GM12801 (cell line): ENCODE results near the gene VMAC.

Experiments
- TF ChIP-seq, protein P1 (sequence below): IDR thresholded peaks from one replicate; pipeline ENCODE4 v1.5.1; 2011; ENCODE audit warnings: control low read depth; ENCODE audit not compliant: insufficient read length; ENCODE audit errors: extremely low read depth

Gene VMAC

GRCh38 chr19:5907241-5907640 is 2.6 kb downstream of the VMAC start:
- TF ChIP-seq, protein P1, sequence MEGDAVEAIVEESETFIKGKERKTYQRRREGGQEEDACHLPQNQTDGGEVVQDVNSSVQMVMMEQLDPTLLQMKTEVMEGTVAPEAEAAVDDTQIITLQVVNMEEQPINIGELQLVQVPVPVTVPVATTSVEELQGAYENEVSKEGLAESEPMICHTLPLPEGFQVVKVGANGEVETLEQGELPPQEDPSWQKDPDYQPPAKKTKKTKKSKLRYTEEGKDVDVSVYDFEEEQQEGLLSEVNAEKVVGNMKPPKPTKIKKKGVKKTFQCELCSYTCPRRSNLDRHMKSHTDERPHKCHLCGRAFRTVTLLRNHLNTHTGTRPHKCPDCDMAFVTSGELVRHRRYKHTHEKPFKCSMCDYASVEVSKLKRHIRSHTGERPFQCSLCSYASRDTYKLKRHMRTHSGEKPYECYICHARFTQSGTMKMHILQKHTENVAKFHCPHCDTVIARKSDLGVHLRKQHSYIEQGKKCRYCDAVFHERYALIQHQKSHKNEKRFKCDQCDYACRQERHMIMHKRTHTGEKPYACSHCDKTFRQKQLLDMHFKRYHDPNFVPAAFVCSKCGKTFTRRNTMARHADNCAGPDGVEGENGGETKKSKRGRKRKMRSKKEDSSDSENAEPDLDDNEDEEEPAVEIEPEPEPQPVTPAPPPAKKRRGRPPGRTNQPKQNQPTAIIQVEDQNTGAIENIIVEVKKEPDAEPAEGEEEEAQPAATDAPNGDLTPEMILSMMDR, result no peak

DNA sequence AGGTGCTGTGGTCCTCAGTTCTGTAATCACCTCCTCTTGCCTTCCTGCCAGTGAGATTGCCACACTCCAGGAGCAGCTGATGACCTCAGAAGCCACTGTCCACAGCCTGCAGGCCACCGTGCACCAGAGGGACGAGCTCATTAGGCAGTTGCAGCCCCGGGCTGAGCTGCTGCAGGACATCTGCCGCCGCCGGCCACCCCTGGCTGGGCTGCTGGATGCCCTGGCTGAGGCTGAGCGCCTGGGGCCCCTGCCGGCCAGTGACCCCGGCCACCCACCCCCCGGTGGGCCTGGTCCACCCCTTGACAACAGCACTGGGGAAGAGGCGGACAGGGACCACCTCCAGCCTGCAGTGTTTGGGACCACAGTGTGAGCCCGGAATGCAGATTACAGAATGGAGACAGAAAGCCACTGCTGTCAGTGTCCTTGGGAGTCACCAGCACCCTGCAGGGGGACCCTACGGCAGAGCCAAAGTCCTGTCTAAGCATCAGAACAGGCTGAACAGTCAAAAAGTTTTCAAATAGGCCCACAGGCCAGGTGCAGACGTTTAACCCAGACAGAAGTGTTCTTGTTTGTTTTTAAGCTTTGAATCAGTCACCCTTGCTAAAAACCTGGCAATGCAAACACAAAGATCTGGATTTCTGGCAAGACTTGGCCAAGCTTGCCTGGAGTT is 4.2 kb downstream of the VMAC start:
- TF ChIP-seq, protein P1, result no peak

- TF ChIP-seq, protein P1, result no peak
Observed at GRCh38 chr19:5910638-5910907, 5.9 kb downstream of the VMAC start.

GRCh38 chr19:5911366-5911765 is 6.7 kb downstream of the VMAC start:
- TF ChIP-seq, protein P1, result no peak

DNA sequence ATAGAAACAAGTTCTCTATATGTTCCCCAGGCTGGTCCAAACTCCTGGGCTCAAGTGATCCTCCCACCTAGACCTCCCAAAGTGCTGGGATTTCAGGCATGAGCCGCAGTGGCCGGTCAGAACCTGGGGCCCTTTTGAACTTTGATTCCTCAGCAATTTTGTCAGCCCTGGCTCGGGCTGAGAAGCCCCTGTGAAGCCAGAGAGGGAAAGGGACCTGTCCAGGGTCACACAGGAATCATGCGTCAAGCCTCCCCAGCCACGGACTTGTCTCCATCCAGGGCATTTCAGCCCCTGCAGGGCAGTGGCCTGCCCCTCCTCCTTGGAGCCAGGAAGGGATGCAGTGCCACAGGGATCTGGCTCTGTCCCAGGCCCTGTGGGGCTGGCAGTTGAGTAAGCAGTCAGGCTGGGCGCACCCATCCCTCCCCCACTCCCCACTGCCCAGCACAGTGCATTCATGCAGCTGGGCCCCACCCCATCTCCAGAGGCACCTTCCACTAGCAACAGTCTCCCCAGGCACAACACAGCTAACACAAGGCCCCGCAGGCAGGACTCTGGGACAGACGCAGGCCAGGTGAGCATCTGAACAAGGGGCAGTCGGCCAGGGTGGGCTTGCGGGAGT is 9.2 kb downstream of the VMAC start, which contains the start of gene CAPS:
Gene CAPS (plus strand): TSS at position 516 of the 619 bp plus-strand sequence. CDS start 153 bp downstream, outside the sequence.
- TF ChIP-seq, protein P1, result no peak

GRCh38 chr19:5914358-5914774 is 9.7 kb downstream of the VMAC start:
- TF ChIP-seq, protein P1, result no peak

DNA sequence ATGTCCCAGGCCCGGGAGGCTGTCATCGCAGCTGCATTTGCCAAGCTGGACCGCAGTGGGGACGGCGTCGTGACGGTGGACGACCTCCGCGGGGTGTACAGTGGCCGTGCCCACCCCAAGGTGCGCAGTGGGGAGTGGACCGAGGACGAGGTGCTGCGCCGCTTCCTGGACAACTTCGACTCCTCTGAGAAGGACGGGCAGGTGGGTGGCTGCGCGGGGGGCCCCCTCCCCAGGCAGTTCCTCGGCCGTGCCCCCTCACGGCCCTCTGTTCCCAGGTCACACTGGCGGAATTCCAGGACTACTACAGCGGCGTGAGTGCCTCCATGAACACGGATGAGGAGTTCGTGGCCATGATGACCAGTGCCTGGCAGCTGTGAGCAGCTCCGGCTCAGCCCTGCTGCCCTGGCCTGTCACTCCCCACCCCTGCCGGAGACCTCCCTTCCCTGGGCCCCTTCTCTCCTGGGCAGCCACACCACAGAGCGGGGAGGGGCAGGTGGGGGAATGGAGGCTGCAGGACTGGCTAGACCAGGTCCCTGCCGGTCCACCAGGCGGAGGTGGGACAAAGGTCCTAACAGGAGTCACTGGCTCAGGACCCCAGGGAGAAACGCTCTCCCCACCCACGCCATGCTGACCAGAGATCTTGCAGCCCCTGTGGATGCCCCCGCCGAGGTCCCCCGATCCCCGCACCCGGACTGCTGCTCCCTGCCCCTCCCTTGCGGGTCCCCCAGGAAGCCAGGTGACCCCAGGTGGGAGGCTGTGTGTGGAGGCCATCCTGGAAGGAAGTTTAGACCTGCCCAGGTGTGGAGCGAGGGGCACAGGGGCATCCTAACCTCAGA is 10.5 kb downstream of the VMAC start:
- TF ChIP-seq, protein P1, result no peak
